Cardiac fibroblast (primary cell): Measurements from ENCODE around the gene WT1.
A peak's percentile ranks its signal among the peaks of the same experiment; 100 is the strongest.

ENCODE experiments used
- DNase-seq, 2 donors: peaks; one replicate each; pipeline versions ENCODE4 v3.0.0 to v3.0.0-alpha.2; 2010; ENCODE audit warnings: low read depth in 2 of 2
- H3K4me3 ChIP-seq, 2 donors: replicated peaks in 1 of 2; 1 replicate in 1 of 2; 2 replicates in 1 of 2; pipeline ENCODE4 v1.5.1; 2011; ENCODE audit warnings: low read depth in 2 of 2, low read length in 2 of 2, mild to moderate bottlenecking in 2 of 2, moderate library complexity in 1 of 2
- CTCF ChIP-seq: IDR thresholded peaks from one replicate; pipeline ENCODE4 v1.5.1; 2011; ENCODE audit warnings: low read depth, mild to moderate bottlenecking, low read length, inconsistent platforms

The WT1 gene

GRCh38 chr11:32466279-32466915 lies 31.1 kb upstream of the WT1 start:
- TF ChIP-seq CTCF: no peak
- H3K4me3 ChIP-seq: no peak overlapping the region
- DNase-seq: peak; percentile 40 to 71

- no peak for TF ChIP-seq CTCF
- no peak overlapping the region for H3K4me3 ChIP-seq
- no peak for DNase-seq
Measured at GRCh38 chr11:32464078-32464477, 28.7 kb upstream of the WT1 start.

GRCh38 chr11:32462011-32462690 lies 26.8 kb upstream of the WT1 start:
- no peak for DNase-seq

GRCh38 chr11:32456864-32457263 lies 21.5 kb upstream of the WT1 start:
- TF ChIP-seq CTCF: no peak
- no peak overlapping the region for H3K4me3 ChIP-seq
- DNase-seq: no peak

More at GRCh38 chr11:32462011-32462690, 26.8 kb upstream of the WT1 start:
- H3K4me3 ChIP-seq: no peak overlapping the region
- TF ChIP-seq CTCF: no peak

GRCh38 chr11:32454993-32455392 lies 19.7 kb upstream of the WT1 start:
- no peak for TF ChIP-seq CTCF
- no peak overlapping the region for H3K4me3 ChIP-seq
- DNase-seq: no peak

GRCh38 chr11:32451808-32452207 lies 16.5 kb upstream of the WT1 start:
- H3K4me3 ChIP-seq: no peak overlapping the region
- TF ChIP-seq CTCF: no peak
- DNase-seq: peak; percentile 85 to 86
